Heart left ventricle (tissue), 11 donors: Measurements from ENCODE around the gene RIC8A. TPM values are rescaled to one million over a fixed set of nuclear protein-coding genes. Genes with fewer than 3 reads are reported as not detected.

Experiments used
- polyA plus RNA-seq, 2 donors: library from polyadenylated mRNA; stranded (reverse); fragments of 200-250 nt; gene quantifications; one replicate each; pipeline ENCODE4 v1.2.3, GENCODE V29; 2013
- total RNA-seq, 9 donors: library from RNA; depleted of rRNA in 2 of 9; stranded (reverse); fragments of >200 nt in 2 of 9; fragmentation: NEBNext Ultra II Directional in 3 of 9; extraction: Animal tissue kit (Norgen Biotek cat#: 25700) in 3 of 9; gene quantifications; one replicate each; pipeline versions ENCODE4 v1.1.0 to v1.2.4, GENCODE V29; 2016 to 2023
- donor health status: ischemic (EF 13 %, LVEDD 7.1; RV severe dilation, severe dysfunction).
- donor health status: healthy with polysubstance abuse.
- donor health status: DM: no; HTN: yes; CAD: no.
- donor health status: DM: no; HTN: no; CAD: no.
- donor health status: ischemic (EF 25% LVEDD 5.7; RV mildly dilated, moderate dysfunction).
- donor health status: healthy.
- donor health status: DM: yes; HTN: yes; CAD: no.
- donor health status: PGD.
- donor health status: nonischemic (EF 23%, LVEDD 6.1; RV moderate dilation, normal function).

Gene RIC8A
- total and polyA plus RNA-seq, 11 donors: 32.7 to 99.5 (median 74.3) TPM

Other genes starting within 250 kb of the RIC8A start
- gene SCGB1C1, start 14.6 kb upstream of the RIC8A start, total RNA-seq: not detected
- not detected for gene SCGB1C1, start 14.6 kb upstream of the RIC8A start, polyA plus RNA-seq
- 10 to 100 TPM; 16.4 to 32.2 (median 20.9) TPM for gene BET1L, start 309 bp upstream of the RIC8A start, total RNA-seq
- gene BET1L, start 309 bp upstream of the RIC8A start, polyA plus RNA-seq: 10 to 100 TPM; 12.9 to 28.0 TPM
- 10 to 100 TPM; 21.6 to 46.5 (median 27.8) TPM for gene SIRT3, start 28.6 kb downstream of the RIC8A start, total RNA-seq
- gene SIRT3, start 28.6 kb downstream of the RIC8A start, polyA plus RNA-seq: 10 to 100 TPM; 21.2 to 23.6 TPM
- 100 to 1,000 TPM in 2 of 9 donors, 10 to 100 TPM in 7; 75.1 to 110 (median 87.5) TPM for gene PSMD13, start 29.3 kb downstream of the RIC8A start, total RNA-seq
- gene PSMD13, start 29.3 kb downstream of the RIC8A start, polyA plus RNA-seq: 100 to 1,000 TPM; 119 to 140 TPM
- under 1 TPM in 4 of 9 donors, not detected in 5; 0.09 to 0.20 (median 0.16) TPM for gene NLRP6, start 70.7 kb downstream of the RIC8A start, total RNA-seq
- gene NLRP6, start 70.7 kb downstream of the RIC8A start, polyA plus RNA-seq: under 1 TPM in 1 of 2 donors, not detected in 1; 0.14 TPM
- 10 to 100 TPM in 2 of 9 donors, 1 to 10 TPM in 7; 4.5 to 11.1 (median 6.2) TPM for gene PGGHG, start 81.4 kb downstream of the RIC8A start, total RNA-seq
- gene PGGHG, start 81.4 kb downstream of the RIC8A start, polyA plus RNA-seq: 10 to 100 TPM in 1 of 2 donors, 1 to 10 TPM in 1; 9.4 to 15.7 TPM
- not detected for gene IFITM5, start 91.8 kb downstream of the RIC8A start, total RNA-seq
- gene IFITM5, start 91.8 kb downstream of the RIC8A start, polyA plus RNA-seq: not detected
- gene IFITM2, start 100.1 kb downstream of the RIC8A start, total RNA-seq: 100 to 1,000 TPM; 116 to 412 (median 149) TPM
- 100 to 1,000 TPM; 270 to 501 TPM for gene IFITM2, start 100.1 kb downstream of the RIC8A start, polyA plus RNA-seq
- gene IFITM1, start 106.3 kb downstream of the RIC8A start, total RNA-seq: 100 to 1,000 TPM in 6 of 9 donors, 10 to 100 TPM in 3; 61.3 to 277 (median 127) TPM
- 100 to 1,000 TPM; 158 to 278 TPM for gene IFITM1, start 106.3 kb downstream of the RIC8A start, polyA plus RNA-seq
- 100 to 1,000 TPM; 144 to 781 (median 214) TPM for gene IFITM3, start 113.2 kb downstream of the RIC8A start, total RNA-seq
- 100 to 1,000 TPM; 501 to 873 TPM for gene IFITM3, start 113.2 kb downstream of the RIC8A start, polyA plus RNA-seq
- gene B4GALNT4, start 161.8 kb downstream of the RIC8A start, total RNA-seq: 1 to 10 TPM in 2 of 9 donors, under 1 TPM in 5, not detected in 2; 0.28 to 1.9 (median 0.67) TPM
- gene B4GALNT4, start 161.8 kb downstream of the RIC8A start, polyA plus RNA-seq: under 1 TPM; 0.68 to 0.91 TPM
- gene PKP3, start 186.5 kb downstream of the RIC8A start, total RNA-seq: 1 to 10 TPM in 5 of 9 donors, under 1 TPM in 4; 0.15 to 2.0 (median 1.0) TPM
- under 1 TPM; 0.17 to 0.34 TPM for gene PKP3, start 186.5 kb downstream of the RIC8A start, polyA plus RNA-seq
- 10 to 100 TPM; 22.6 to 65.6 (median 30.4) TPM for gene SIGIRR, start 207.3 kb downstream of the RIC8A start, total RNA-seq
- 100 to 1,000 TPM in 1 of 2 donors, 10 to 100 TPM in 1; 41.2 to 105 TPM for gene SIGIRR, start 207.3 kb downstream of the RIC8A start, polyA plus RNA-seq
- 1 to 10 TPM in 2 of 9 donors, under 1 TPM in 1, not detected in 6; 0.21 to 3.1 (median 2.7) TPM for gene ANO9, start 234.3 kb downstream of the RIC8A start, total RNA-seq
- under 1 TPM; 0.07 to 0.19 TPM for gene ANO9, start 234.3 kb downstream of the RIC8A start, polyA plus RNA-seq
- gene PTDSS2, start 242.6 kb downstream of the RIC8A start, total RNA-seq: 10 to 100 TPM; 20.3 to 43.0 (median 25.7) TPM
- 10 to 100 TPM; 33.1 to 36.2 TPM for gene PTDSS2, start 242.6 kb downstream of the RIC8A start, polyA plus RNA-seq